ENCODE results near the gene ACAD9. TPM values are rescaled to one million over a fixed set of nuclear protein-coding genes. Genes with fewer than 3 reads are reported as not detected.

Gene ACAD9

DNA sequence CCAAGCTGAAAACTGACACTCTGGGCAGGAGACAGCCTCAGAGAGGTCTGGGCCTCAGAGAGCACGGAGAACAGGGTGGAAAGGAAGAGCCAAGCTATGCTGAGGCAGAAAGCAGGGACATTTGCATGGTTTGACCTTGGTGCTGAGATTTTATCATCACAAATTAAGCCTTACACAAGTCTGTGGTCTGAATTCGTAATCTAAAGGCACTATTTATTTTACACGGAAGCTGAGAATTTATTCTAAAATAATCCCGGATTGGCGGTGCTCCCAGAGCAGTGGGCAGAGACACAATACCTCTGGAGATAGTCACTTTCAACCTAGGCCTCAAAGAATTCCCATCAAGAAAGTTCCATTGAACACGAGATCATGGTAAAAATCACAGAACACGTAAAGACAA, 67.0 kb downstream of the ACAD9 start:
- Histone ChIP-seq H3K4me1 (ENCODE audit: control insufficient read depth, insufficient read depth, low read length) (no peaks in the 10 kb centered on the region), H3K9ac (ENCODE audit: low read depth, low read length) (no peak overlapping the region), H3K27me3 (ENCODE audit: control insufficient read depth, insufficient read depth, low read length) (peaks cover 37% of the 10 kb centered on the region), H3K4me2 (ENCODE audit: low read length) (no peak overlapping the region), H3K36me3 (ENCODE audit: insufficient read depth, low read length) (no peaks in the 10 kb centered on the region), H3K9me3 (replicated peaks; ENCODE audit: low read length) (no peaks in the 10 kb centered on the region), H3K4me3 (ENCODE audit: low read length) (no peak overlapping the region)

- no peak overlapping the region for H3K4me3 ChIP-seq (ENCODE audit: low read length)
- H3K36me3 ChIP-seq (ENCODE audit: insufficient read depth, low read length) = no peaks in the 10 kb centered on the region
- H3K9me3 ChIP-seq (replicated peaks; ENCODE audit: low read length) = no peaks in the 10 kb centered on the region
- H3K9ac ChIP-seq (ENCODE audit: low read depth, low read length) = no peak overlapping the region
- no peaks in the 10 kb centered on the region for H3K4me1 ChIP-seq (ENCODE audit: control insufficient read depth, insufficient read depth, low read length)
- peaks cover 33% of the 10 kb centered on the region for H3K27me3 ChIP-seq (ENCODE audit: control insufficient read depth, insufficient read depth, low read length)
- H3K4me2 ChIP-seq (ENCODE audit: low read length) = no peak overlapping the region
Measured at GRCh38 chr3:128949158-128949557, 69.7 kb downstream of the ACAD9 start.

- Histone ChIP-seq H3K4me1 (ENCODE audit: control insufficient read depth, insufficient read depth, low read length) (no peaks in the 10 kb centered on the region), H3K36me3 (ENCODE audit: insufficient read depth, low read length) (no peaks in the 10 kb centered on the region), H3K4me3 (ENCODE audit: low read length) (no peak overlapping the region), H3K4me2 (ENCODE audit: low read length) (no peak overlapping the region), H3K27me3 (ENCODE audit: control insufficient read depth, insufficient read depth, low read length) (peaks cover 26% of the 10 kb centered on the region), H3K9me3 (replicated peaks; ENCODE audit: low read length) (no peaks in the 10 kb centered on the region), H3K9ac (ENCODE audit: low read depth, low read length) (no peak overlapping the region)
Measured at GRCh38 chr3:128950223-128950938, 71.0 kb downstream of the ACAD9 start.

DNA sequence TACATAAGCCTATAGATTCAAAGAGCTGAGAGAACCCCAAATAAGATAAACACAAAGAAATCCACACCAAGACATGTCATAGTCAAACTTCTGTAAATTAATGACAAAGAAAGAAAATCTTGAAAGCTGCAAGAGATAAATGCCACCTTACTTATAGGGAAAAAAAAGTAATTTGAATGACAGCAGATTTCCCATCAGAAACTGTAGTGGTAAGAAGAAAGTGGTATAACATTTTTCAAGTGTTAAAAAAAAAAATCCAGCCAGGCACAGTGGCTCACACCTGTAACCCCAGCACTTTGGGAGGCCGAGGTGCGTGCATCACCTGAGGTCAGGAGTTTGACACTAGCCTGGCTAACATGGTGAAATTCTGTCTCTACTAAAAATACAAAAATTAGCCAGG, 77.0 kb downstream of the ACAD9 start:
- Histone ChIP-seq H3K36me3 (ENCODE audit: insufficient read depth, low read length) (no peaks in the 10 kb centered on the region), H3K4me2 (ENCODE audit: low read length) (no peak overlapping the region), H3K9me3 (replicated peaks; ENCODE audit: low read length) (no peaks in the 10 kb centered on the region), H3K4me3 (ENCODE audit: low read length) (no peak overlapping the region), H3K4me1 (ENCODE audit: control insufficient read depth, insufficient read depth, low read length) (no peaks in the 10 kb centered on the region), H3K27me3 (ENCODE audit: control insufficient read depth, insufficient read depth, low read length) (peaks cover 25% of the 10 kb centered on the region), H3K9ac (ENCODE audit: low read depth, low read length) (no peak overlapping the region)

Small RNA genes lying within 50 kb of the gene (small RNA-seq; reads per million reads assigned to genes)
- gene AC112484.4 = not detected

Data from skeletal muscle satellite cell (primary cell).